H1 (cell line): Measurements from ENCODE around the gene DPP8. TPM values are rescaled to one million over a fixed set of nuclear protein-coding genes. Genes with fewer than 3 reads are reported as not detected.
A peak's percentile ranks its signal among the peaks of the same experiment; 100 is the strongest.

Experiments
- ASH2L ChIP-seq: fragments of 200-600, 300-600 bp; sonication (generic); IDR thresholded peaks from one replicate; pipeline ENCODE4 v1.7.1; 2017; ENCODE audit warnings: low read length
- BACH1 ChIP-seq: IDR thresholded peaks from 2 replicates; pipeline ENCODE4 v1.6.1; 2012; ENCODE audit warnings: low read length, improper control_type of control experiment
- CBX8 ChIP-seq: fragments of 300-800, 300-1000 bp; sonication (generic); IDR thresholded peaks from 2 replicates; pipeline ENCODE4 v1.7.1; 2016; ENCODE audit warnings: low read depth, low read length, borderline replicate concordance
- EGR1 ChIP-seq: IDR thresholded peaks from 2 replicates; pipeline ENCODE4 v1.6.1; 2011; ENCODE audit warnings: low read depth, low read length, borderline replicate concordance
- EP300 ChIP-seq, 2 experiments: IDR thresholded peaks; 1 replicate in 1 of 2; 2 replicates in 1 of 2; pipeline ENCODE4 v1.6.1; 2011 to 2012; ENCODE audit warnings: low read depth in 2 of 2, low read length in 2 of 2, mild to moderate bottlenecking in 2 of 2, borderline replicate concordance in 1 of 2, inconsistent platforms in 1 of 2, moderate library complexity in 1 of 2
- FOSL1 ChIP-seq: IDR thresholded peaks from 2 replicates; pipeline ENCODE4 v1.6.1; 2011; ENCODE audit warnings: mild to moderate bottlenecking, low read depth, low read length, moderate library complexity; ENCODE audit not compliant: insufficient read depth
- KDM1A ChIP-seq: fragments of 200-600, 300-600 bp; sonication (generic); IDR thresholded peaks from 2 replicates; pipeline ENCODE4 v1.7.1; 2016; ENCODE audit warnings: mild to moderate bottlenecking, low read length, borderline replicate concordance
- KDM5A ChIP-seq: fragments of 200-600 bp; IDR thresholded peaks from 2 replicates; pipeline ENCODE4 v1.7.1; 2012; ENCODE audit warnings: mild to moderate bottlenecking, low read length, inconsistent platforms, mixed read lengths
- MAFK ChIP-seq: IDR thresholded peaks from 2 replicates; pipeline ENCODE4 v1.6.1; 2012; ENCODE audit warnings: low read depth, mild to moderate bottlenecking, improper control_type of control experiment, low read length
- NRF1 ChIP-seq: IDR thresholded peaks from 2 replicates; pipeline ENCODE4 v1.6.1; 2011; ENCODE audit warnings: mild to moderate bottlenecking, low read depth, low read length, improper control_type of control experiment
- POLR2AphosphoS5 ChIP-seq: IDR thresholded peaks from 2 replicates; pipeline ENCODE4 v1.6.1; 2011; ENCODE audit warnings: low read depth, low read length
- RFX5 ChIP-seq: IDR thresholded peaks from 2 replicates; pipeline ENCODE4 v1.6.1; 2011; ENCODE audit warnings: low read depth, low read length, improper control_type of control experiment, borderline replicate concordance
- RNF2 ChIP-seq: fragments of 200-900, 300-1000 bp; sonication (generic); IDR thresholded peaks from 2 replicates; pipeline ENCODE4 v1.7.1; 2016; ENCODE audit warnings: borderline replicate concordance, low read depth, mild to moderate bottlenecking, antibody characterized with exemption, low read length; ENCODE audit not compliant: poor library complexity, severe bottlenecking; ENCODE audit errors: missing control alignments
- SIN3A ChIP-seq, 2 experiments: IDR thresholded peaks in 1 of 2; conservative IDR thresholded peaks in 1 of 2; 2 replicates each; pipeline ENCODE4 v1.6.1; 2011 to 2012; ENCODE audit warnings: low read length in 2 of 2, improper control_type of control experiment in 1 of 2, low read depth in 1 of 2, mild to moderate bottlenecking in 1 of 2
- SIRT6 ChIP-seq: IDR thresholded peaks from one replicate; pipeline ENCODE4 v1.7.1; 2012; ENCODE audit warnings: low read length, inconsistent platforms
- SIX5 ChIP-seq: IDR thresholded peaks from 2 replicates; pipeline ENCODE4 v1.6.1; 2011; ENCODE audit warnings: mild to moderate bottlenecking, low read depth, low read length
- SP2 ChIP-seq: IDR thresholded peaks from 2 replicates; pipeline ENCODE4 v1.6.1; 2012; ENCODE audit warnings: mild to moderate bottlenecking, low read length, inconsistent platforms
- SUZ12 ChIP-seq: fragments of 200-600 bp; sonication (generic); IDR thresholded peaks from 2 replicates; pipeline ENCODE4 v1.6.1; 2012; ENCODE audit warnings: mild to moderate bottlenecking, inconsistent platforms, low read length, moderate library complexity, mixed read lengths
- TEAD4 ChIP-seq: IDR thresholded peaks from 2 replicates; pipeline ENCODE4 v1.6.1; 2012; ENCODE audit warnings: low read depth, low read length, inconsistent platforms, mixed read lengths
- USF2 ChIP-seq: IDR thresholded peaks from 2 replicates; pipeline ENCODE4 v1.6.1; 2011; ENCODE audit warnings: low read length, improper control_type of control experiment
- polyA plus RNA-seq, 7 experiments: library from polyadenylated mRNA; depleted of rRNA in 3 of 7; stranded (reverse) in 5 of 7; unstranded in 2 of 7; fragments of >200 nt in 5 of 7; fragments of 200-250 nt in 2 of 7; gene quantifications; 1 replicate in 5 of 7; 2 replicates in 1 of 7; 4 replicates in 1 of 7; pipeline versions ENCODE4 v1.2.1 to v1.2.3, GENCODE V29; 2011 to 2013; ENCODE audit warnings: missing spikeins in 2 of 7, mixed read lengths in 2 of 7
- total RNA-seq: library from RNA; stranded (reverse); fragmentation: NEBNext Ultra II Directional; extraction: Animal tissue kit (Norgen Biotek cat#: 25700); gene quantifications from 2 replicates; pipeline ENCODE4 v1.2.1, GENCODE V29; 2021
- TF ChIP-seq, protein P1 (sequence below): IDR thresholded peaks from 2 replicates; pipeline ENCODE4 v1.6.1; 2012; ENCODE audit warnings: low read length, inconsistent platforms

DPP8 gene
- total and polyA plus RNA-seq, 2 of the 8 experiments (the other 6 are each of a cell fraction or from before 2014, with no cell fraction given), result 9.9 to 26.0 TPM

DNA sequence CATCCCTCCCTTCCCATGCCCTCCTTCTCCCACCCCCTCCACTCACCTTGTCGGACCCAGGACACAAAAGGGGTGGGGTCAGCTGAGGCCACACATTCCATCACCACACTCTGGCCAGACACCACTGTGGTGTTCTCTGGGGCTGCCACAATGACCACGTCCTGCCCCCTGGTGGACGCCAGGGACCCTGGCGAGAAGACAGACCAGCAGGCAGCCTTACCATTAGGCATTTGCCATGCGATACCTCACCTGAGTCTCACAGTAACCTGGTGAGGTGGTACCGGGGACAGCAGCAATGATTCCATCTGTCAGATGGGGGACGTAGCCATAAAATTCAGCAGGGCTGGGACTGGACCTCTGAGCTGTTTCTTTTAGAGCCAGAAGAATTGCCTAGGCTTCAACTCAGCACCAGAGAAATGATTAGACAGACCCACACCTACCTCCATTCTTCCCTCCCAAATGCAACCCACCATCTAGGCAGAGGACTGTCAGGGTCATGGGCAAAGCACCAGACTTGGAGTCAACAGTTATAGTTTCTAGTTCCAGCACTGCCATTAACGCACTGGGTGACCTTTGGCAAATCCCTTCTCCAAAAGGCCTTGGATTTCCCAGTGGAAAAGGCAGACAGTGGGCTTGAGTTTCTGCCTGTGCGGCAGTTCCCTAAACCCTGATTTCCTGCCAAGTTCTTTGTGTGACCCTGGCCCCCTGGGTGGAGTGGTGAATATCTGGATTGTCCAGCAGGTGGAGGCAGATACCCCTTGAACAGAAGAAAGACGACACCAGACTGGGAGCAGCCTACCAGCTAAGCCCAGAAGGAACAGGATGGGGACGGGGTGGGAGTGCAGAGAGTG, 116.5 kb downstream of the DPP8 start (continued):
- TF ChIP-seq SUZ12 (no peak), USF2 (no peak), EGR1 (peak; percentile 81; the same call in 1 of the 2 replicates), NRF1 (no peak), ASH2L (no peak), MAFK (no peak), POLR2AphosphoS5 (no peak), CBX8 (no peak), KDM1A (no peak), BACH1 (peak; percentile 56; the same call in 1 of the 2 replicates), SIRT6 (no peak), KDM5A (no peak), SP2 (no peak), RFX5 (no peak), SIX5 (no peak), RNF2 (no peak), TEAD4 (peak; percentile 65), FOSL1 (no peak), EP300 (IDR thresholded peaks at IDR 0.05; ENCODE audit: borderline replicate concordance in 1 of 2, low read depth in 2 of 2, low read length in 2 of 2) (0 out of 3 replicates have a peak, but pooled peaks of 1 of the 2 experiments have one; percentile 44), SIN3A (conservative IDR thresholded peaks at IDR 0.05 in 1 of 2, IDR thresholded peaks at IDR 0.05 in 1 of 2; ENCODE audit: low read depth in 1 of 2, low read length in 2 of 2) (peak; percentile 56 to 90; a peak in 2 of 4 replicates)
- TF ChIP-seq, protein P1, sequence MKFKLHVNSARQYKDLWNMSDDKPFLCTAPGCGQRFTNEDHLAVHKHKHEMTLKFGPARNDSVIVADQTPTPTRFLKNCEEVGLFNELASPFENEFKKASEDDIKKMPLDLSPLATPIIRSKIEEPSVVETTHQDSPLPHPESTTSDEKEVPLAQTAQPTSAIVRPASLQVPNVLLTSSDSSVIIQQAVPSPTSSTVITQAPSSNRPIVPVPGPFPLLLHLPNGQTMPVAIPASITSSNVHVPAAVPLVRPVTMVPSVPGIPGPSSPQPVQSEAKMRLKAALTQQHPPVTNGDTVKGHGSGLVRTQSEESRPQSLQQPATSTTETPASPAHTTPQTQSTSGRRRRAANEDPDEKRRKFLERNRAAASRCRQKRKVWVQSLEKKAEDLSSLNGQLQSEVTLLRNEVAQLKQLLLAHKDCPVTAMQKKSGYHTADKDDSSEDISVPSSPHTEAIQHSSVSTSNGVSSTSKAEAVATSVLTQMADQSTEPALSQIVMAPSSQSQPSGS, result no peak
